HuH-7.5 (cell line): ENCODE data around the gene LIME1.

ENCODE experiments used
- DNase-seq: peaks from one replicate; pipeline ENCODE4 v3.0.0; 2011; ENCODE audit warnings: low spot score

LIME1 gene, protein sequence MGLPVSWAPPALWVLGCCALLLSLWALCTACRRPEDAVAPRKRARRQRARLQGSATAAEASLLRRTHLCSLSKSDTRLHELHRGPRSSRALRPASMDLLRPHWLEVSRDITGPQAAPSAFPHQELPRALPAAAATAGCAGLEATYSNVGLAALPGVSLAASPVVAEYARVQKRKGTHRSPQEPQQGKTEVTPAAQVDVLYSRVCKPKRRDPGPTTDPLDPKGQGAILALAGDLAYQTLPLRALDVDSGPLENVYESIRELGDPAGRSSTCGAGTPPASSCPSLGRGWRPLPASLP

DNA sequence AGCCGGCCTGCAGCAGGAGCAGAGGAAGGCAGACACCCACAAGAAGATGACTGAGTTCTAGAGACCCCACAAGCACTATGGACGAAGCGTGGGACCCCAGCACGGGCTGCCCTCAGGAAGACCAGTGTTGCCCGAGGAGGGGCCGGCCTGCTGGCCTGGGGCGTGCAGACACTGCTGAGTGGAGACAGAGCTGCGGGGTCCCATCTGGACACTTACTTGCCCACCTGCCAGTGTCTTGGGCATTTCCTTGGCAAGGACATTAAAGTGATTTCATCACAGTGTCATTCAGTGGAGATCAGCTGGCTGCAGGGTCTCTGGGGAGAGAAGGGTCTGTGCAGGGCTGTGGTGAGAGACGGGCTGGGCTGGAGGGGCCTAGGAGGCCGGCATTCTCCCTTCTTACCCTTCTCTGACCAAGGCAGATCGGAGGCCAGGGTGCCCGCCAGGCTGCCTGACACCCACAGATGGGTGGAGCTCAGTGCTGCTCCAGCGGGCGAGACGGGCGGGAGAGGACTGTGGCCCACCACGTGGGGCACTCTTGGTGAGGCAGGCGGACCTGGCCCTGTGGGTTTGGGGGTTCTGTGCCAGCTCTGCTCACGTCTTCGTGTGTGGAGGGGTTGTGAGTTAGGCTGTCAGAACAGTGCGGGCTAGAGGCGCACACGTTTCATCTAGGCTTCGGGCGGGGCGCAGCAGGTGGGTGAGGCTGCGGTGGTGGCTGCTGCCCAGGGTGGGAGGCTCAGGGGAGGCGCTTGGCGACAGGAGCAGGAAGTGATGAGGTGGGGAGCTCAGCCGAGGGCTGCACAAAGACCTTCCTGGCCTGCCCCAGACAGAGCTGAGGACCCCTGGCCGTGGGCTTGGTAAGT, at the start of gene LIME1:
Gene LIME1 (plus strand): TSS at position 806 of the 860 bp plus-strand sequence. CDS start 886 bp downstream, outside the sequence.
- peak; percentile 24 for DNase-seq

DNA sequence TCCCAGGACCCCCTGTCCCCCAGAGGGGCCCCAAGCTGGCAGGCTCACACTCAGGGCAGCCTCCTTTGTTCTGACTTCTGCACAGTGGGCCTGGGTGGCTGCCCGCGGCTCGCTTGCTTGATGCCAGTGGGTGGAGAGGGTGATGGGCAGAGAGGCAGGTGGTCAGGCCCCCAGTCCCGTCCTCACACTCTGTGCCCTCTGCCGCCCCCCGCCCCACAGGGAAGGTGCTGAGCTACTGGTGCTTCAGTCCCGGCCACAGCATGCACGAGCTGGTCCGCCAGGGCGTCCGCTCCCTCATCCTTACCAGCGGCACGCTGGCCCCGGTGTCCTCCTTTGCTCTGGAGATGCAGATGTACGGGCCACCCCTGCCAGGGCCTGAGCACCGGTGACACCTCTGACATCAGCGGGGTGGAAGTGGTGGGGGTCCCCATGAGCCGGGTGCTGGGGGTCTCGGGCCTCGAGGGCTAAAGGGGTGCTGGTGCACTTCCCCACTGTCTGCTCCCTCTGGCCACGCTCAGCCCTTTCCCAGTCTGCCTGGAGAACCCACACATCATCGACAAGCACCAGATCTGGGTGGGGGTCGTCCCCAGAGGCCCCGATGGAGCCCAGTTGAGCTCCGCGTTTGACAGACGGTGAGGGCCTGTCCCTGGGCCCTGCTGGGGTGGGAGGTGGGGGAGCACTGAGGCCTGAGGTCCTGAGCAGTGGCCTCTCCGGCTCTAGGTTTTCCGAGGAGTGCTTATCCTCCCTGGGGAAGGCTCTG, 48.9 kb upstream of the LIME1 start:
- no peak for DNase-seq

DNA sequence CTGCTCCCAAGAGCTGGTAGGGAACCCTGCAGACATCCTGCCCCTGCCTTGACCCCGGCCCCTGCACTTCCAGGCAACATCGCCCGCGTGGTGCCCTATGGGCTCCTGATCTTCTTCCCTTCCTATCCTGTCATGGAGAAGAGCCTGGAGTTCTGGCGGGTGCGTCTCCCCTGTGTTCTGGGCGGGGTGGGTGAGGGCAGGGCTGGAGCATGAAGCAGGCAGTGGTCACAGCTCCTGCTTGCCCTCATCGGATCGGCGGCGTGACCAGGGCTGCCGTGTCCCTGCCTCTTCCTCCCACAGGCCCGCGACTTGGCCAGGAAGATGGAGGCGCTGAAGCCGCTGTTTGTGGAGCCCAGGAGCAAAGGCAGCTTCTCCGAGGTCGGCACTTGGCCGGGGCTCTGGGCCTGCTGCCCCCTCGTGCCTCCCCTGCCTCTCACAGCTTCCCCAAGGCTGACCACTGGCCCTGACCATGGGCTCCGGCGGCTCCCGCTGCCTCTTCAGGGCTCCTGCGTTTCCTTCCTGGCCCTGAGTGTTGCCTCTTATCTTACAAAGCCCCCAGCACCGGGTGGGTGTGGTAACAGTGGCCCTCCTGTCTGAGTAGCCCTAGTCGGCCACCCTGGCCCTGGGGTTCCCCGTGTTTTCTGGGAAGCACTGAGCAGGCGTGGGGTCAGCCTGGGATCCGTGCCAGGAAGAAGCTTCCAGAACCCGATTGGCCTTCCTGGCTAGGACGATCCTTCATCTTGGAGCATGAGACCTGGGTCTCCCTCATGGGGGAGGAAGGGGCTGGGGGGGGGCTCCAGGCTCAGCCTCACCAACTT, 48.0 kb upstream of the LIME1 start:
- DNase-seq = no peak

DNA sequence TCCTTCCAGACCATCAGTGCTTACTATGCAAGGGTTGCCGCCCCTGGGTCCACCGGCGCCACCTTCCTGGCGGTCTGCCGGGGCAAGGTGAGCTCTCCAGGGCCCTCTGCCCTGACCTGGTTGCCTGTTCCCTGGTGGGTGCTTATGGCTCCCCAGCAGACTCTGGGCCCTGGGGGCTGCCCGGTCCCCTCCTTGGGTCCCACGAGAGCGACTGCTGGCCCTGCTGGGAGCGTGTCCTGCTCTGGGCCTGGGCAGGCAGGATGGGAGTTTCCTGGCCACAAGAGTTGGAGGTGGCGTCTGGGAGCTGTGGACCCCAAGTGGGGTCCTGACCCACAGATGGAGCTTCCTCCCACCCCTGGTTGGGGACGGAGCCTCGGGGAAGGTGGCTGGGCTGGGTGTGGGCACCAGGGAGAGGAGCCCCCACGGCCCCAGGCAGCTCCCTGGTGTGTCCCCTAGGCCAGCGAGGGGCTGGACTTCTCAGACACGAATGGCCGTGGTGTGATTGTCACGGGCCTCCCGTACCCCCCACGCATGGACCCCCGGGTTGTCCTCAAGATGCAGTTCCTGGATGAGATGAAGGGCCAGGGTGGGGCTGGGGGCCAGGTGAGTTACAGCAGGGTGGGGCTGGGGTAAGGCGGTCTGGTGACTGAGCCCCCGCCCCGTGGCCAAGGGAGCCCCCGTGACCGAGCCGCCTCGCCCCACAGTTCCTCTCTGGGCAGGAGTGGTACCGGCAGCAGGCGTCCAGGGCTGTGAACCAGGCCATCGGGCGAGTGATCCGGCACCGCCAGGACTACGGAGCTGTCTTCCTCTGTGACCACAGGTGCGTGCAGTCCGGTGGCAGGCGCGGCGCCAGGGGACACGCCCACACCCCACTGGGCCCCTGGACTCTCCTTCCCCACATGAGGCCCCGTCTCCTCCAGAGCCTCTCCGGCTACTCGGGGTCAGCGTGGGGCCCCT, 47.1 kb upstream of the LIME1 start:
- no peak for DNase-seq

DNA sequence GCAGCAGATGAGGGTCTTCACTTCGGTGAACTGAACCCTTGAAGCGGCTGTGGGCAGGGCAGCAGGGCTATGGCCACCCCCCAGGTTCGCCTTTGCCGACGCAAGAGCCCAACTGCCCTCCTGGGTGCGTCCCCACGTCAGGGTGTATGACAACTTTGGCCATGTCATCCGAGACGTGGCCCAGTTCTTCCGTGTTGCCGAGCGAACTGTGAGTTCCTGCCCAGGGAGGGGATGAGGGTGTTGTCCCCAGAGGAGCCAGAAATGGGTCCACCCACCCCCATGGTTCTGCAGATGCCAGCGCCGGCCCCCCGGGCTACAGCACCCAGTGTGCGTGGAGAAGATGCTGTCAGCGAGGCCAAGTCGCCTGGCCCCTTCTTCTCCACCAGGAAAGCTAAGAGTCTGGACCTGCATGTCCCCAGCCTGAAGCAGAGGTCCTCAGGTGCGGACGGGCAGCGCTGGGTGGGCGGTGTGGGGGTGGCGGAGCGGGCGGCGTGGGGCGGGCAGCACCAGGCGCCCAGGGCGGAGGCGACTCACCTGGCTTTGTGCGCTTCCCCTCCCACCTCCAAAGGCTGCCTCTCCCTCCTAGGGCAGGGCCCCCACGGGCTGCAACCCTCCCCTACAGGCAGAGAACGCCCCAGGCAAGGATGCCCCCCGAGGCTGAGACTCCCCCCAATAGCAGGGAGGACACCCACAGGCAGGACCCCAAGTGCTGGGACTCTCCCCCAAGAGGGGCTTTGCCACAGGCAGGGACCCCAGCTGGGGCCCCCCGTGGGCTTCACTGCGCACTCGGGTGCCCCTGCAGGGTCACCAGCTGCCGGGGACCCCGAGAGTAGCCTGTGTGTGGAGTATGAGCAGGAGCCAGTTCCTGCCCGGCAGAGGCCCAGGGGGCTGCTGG, 46.2 kb upstream of the LIME1 start:
- DNase-seq = no peak

DNA sequence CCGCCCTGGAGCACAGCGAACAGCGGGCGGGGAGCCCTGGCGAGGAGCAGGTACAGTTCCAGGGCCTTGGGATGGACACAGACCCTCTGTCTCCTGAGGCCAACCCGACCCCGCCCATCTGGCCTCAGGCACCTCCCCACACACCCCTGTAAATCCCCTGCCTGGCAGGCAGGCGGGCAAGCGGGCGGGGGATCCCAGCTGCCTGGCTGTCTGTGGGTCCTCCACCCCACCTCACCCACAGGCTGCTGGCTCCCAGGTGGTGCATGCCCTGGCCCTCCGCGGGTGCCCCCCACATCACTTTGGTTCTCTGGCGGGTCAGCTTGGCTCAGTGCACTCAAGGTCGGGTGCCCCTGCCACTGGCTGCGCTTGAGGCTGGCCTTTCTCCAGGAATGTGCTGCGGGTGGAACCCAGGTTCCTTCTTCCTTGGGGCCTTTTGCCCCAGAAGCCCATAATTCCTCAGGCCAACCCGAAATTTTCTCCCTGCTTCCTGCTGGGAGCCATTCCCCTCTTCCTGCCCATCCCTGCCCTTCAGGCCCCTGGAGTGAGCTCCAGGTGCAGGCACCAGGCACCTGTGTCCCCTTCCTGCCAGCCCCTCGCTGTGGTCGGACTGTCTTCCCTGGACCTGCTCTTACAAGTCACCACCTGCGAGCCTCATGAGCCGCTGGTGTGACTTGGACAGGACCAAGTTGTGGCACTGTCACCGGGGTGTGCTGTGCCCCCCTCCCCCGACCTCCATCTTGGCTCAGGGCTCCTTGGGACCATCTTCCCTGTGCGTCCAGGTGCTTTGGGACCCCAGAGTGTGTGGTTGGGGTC, 45.4 kb upstream of the LIME1 start:
- no peak for DNase-seq

DNA sequence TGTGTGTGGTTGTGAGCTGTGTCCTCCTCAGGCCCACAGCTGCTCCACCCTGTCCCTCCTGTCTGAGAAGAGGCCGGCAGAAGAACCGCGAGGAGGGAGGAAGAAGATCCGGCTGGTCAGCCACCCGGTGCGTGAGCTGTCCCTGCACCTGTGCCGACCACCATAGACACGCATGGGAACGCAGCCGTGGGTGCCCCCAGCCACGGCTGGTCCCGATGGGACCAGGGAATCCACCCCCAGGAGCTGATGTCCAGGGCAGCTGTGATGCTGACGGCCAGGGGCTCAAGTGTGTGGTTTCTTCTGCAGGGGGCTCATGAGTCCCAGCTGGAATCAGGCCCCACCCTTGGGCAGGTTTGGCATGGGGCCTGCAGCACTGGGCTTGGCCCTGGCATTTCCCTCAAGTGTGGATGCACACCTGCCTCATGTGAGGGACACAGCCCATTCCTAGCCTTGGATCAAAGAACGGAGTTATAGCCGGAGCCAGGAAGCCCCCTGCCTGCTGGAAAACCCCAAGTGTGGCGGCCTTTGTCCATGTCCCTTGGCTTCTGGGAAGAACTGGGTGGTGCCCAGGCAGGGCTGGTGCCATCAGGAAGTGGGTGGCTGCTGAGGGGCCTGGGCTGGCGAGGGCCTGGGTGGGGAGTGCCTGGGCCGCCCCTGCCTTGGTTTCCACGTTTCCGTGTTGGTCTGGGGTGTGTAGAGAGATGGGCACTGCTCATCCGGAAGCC, 44.6 kb upstream of the LIME1 start:
- no peak for DNase-seq

DNA sequence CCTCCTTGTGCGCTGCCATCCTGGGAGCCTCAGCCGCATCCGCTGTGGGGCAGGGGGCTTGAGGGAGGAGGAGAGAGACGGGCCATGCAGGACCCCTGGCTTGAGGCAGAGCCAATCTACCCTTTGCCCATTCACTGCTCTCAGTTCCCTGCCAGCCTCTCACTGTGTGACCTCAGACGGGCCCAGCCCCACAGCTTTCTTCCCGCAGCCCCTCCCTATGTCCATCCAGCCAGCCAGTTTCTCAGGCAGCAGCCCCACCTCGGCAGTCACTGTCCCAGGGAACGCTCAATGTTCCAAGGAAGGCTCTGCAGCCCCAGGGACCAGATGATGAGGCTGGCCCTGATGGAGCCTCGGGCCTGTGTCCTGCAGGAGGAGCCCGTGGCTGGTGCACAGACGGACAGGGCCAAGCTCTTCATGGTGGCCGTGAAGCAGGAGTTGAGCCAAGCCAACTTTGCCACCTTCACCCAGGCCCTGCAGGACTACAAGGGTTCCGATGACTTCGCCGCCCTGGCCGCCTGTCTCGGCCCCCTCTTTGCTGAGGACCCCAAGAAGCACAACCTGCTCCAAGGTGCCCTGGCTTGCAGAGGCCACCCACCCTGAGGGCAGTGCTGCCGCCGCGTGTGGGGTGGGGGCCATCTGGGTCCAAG, 43.9 kb upstream of the LIME1 start:
- no peak for DNase-seq

DNA sequence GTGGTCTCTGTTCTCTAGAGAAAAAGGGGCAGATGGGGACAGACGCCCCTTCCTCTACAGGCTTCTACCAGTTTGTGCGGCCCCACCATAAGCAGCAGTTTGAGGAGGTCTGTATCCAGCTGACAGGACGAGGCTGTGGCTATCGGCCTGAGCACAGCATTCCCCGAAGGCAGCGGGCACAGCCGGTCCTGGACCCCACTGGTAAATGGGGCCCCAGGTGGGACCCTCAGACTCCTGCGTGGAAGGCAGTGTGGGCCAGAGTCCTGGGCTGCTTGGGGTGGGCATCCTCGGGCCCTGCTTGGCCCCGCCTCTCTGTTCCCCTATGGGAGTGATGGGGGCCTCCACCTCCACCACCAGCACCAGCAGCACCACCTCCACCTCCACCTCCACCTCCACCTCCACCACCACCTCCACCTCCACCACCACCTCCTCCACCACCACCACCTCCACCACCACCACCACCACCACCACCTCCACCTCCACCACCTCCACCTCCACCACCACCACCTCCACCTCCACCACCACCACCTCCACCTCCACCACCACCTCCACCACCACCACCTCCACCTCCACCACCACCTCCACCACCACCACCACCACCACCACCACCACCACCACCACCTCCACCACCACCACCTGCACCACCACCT, 43.3 kb upstream of the LIME1 start:
- DNase-seq = no peak

DNA sequence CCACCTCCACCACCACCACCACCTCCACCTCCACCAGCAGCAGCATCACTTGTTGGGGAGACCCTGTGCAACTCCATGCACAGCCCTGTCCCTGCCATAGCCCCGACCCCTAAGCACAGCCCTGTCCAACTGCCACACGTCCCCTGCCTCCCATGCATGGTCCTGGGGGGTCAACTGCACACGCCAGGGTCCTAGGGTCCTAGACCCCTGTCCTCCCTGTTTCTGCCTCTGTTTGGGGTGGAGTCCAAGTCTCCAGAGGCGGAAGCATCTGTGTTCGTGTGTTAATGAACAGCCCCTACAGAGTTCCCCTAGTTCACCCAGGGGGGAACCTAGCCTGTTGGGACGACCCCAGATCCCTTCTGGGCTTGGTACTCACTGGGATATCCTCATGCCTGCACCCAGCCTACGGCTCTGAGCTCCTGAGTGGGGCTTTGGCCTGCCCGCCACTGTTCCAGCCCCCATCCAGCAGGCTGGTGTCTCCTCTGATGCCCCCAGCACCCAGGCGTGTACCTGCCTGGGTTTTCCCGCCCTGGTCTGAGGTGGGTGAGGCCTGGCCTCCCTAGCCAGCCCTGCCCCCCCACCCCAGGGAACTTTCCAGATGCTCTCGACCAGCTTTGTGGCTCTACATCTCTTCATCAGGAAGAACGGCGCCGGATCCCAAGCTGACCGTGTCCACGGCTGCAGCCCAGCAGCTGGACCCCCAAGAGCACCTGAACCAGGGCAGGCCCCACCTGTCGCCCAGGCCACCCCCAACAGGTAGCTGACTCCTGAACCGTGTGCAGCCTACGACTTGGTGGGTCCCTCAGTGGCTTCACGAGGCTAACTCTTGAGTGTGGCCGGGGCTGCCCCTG, 42.5 kb upstream of the LIME1 start:
- no peak for DNase-seq

DNA sequence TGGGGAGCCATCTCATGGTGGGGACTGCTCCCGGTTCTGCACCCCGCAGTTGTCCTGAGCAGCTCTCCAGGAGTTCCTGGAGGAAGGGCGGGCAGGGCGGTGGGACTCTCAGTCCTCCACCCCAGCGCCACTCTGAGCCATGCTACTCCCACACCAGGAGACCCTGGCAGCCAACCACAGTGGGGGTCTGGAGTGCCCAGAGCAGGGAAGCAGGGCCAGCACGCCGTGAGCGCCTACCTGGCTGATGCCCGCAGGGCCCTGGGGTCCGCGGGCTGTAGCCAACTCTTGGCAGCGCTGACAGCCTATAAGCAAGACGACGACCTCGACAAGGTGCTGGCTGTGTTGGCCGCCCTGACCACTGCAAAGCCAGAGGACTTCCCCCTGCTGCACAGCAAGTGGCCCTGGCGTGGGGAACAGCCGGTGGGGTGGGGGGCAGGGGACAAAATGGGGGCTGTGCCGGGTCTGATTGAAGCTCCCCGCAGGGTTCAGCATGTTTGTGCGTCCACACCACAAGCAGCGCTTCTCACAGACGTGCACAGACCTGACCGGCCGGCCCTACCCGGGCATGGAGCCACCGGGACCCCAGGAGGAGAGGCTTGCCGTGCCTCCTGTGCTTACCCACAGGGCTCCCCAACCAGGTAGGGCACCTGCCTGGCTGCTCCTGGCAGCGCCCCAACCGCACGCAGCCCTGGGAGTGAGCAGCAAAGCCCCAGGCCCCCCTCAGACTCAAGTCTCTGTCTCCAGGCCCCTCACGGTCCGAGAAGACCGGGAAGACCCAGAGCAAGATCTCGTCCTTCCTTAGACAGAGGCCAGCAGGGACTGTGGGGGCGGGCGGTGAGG, 41.7 kb upstream of the LIME1 start:
- no peak for DNase-seq

DNA sequence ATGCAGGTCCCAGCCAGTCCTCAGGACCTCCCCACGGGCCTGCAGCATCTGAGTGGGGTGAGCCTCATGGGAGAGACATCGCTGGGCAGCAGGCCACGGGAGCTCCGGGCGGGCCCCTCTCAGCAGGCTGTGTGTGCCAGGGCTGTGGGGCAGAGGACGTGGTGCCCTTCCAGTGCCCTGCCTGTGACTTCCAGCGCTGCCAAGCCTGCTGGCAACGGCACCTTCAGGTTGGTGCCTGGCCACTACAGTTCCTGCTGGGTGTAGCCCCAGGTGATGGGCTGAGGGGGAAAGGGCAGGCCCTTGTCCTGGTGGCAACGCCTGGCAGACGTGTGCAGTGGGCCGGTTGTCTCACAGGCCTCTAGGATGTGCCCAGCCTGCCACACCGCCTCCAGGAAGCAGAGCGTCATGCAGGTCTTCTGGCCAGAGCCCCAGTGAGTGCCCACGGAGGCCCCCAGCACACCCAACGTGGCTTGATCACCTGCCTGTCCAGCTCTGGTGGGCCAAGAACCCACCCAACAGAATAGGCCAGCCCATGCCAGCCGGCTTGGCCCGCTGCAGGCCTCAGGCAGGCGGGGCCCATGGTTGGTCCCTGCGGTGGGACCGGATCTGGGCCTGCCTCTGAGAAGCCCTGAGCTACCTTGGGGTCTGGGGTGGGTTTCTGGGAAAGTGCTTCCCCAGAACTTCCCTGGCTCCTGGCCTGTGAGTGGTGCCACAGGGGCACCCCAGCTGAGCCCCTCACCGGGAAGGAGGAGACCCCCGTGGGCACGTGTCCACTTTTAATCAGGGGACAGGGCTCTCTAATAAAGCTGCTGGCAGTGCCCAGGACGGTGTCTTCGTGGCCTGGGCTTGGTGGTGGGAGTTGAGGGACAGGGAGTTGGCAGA, 40.8 kb upstream of the LIME1 start:
- no peak for DNase-seq

DNA sequence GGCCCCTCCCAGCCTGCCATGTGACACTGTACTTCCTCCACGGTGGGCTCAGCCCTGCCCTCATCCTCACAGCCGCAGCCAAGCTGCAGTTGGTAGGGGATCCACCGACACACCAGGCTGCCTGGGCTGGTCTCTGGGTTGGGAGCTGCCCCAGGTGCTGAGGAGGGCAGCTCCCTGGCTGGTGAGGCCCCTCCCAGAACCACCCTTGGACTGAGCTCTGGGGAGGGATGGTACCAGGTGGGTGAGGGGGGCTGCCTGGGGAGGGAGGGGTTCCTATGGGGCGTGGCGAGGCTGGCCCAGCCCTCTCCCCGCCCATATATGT, 40.2 kb upstream of the LIME1 start:
- no peak for DNase-seq

DNA sequence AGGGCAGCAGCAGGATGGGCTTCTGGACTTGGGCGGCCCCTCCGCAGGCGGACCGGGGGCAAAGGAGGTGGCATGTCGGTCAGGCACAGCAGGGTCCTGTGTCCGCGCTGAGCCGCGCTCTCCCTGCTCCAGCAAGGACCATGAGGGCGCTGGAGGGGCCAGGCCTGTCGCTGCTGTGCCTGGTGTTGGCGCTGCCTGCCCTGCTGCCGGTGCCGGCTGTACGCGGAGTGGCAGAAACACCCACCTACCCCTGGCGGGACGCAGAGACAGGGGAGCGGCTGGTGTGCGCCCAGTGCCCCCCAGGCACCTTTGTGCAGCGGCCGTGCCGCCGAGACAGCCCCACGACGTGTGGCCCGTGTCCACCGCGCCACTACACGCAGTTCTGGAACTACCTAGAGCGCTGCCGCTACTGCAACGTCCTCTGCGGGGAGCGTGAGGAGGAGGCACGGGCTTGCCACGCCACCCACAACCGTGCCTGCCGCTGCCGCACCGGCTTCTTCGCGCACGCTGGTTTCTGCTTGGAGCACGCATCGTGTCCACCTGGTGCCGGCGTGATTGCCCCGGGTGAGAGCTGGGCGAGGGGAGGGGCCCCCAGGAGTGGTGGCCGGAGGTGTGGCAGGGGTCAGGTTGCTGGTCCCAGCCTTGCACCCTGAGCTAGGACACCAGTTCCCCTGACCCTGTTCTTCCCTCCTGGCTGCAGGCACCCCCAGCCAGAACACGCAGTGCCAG, 39.7 kb upstream of the LIME1 start, which contains the start of gene TNFRSF6B:
Gene TNFRSF6B (plus strand): TSS at position 25 of the 729 bp plus-strand sequence. CDS start 116 bp downstream, at position 141.
- no peak for DNase-seq
